LNCAP (cell line): ENCODE data around the gene ATP6AP1.

Experiments
- TF ChIP-seq, protein P1 (sequence below): fragments of 450-650 bp; IDR thresholded peaks from 2 replicates; pipeline ENCODE4 v1.5.1; 2017; ENCODE audit warnings: mild to moderate bottlenecking

The ATP6AP1 gene

GRCh38 chrX:154485150-154486051 is 56.9 kb downstream of the ATP6AP1 start:
- TF ChIP-seq, protein P1, sequence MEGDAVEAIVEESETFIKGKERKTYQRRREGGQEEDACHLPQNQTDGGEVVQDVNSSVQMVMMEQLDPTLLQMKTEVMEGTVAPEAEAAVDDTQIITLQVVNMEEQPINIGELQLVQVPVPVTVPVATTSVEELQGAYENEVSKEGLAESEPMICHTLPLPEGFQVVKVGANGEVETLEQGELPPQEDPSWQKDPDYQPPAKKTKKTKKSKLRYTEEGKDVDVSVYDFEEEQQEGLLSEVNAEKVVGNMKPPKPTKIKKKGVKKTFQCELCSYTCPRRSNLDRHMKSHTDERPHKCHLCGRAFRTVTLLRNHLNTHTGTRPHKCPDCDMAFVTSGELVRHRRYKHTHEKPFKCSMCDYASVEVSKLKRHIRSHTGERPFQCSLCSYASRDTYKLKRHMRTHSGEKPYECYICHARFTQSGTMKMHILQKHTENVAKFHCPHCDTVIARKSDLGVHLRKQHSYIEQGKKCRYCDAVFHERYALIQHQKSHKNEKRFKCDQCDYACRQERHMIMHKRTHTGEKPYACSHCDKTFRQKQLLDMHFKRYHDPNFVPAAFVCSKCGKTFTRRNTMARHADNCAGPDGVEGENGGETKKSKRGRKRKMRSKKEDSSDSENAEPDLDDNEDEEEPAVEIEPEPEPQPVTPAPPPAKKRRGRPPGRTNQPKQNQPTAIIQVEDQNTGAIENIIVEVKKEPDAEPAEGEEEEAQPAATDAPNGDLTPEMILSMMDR, result no peak

GRCh38 chrX:154486052-154486395 is 57.5 kb downstream of the ATP6AP1 start:
- TF ChIP-seq, protein P1, result no peak
